Naive B cell (primary cell): Measurements from ENCODE around the gene MBNL1. TPM values are rescaled to one million over a fixed set of nuclear protein-coding genes. Genes with fewer than 3 reads are reported as not detected.
A peak's percentile ranks its signal among the peaks of the same experiment; 100 is the strongest.

Source experiments
- ATAC-seq, 2 donors: fragments of 150-1000 bp; cut with Tn5 transposase; 2 replicates each; pipeline ENCODE4 v1.10.0; 2021; ENCODE audit warnings: low read depth in 2 of 2, mild to moderate bottlenecking in 2 of 2, moderate library complexity in 2 of 2
- DNase-seq: peaks from one replicate; pipeline ENCODE4 v3.0.0; 2022
- H3K27ac Mint-ChIP-seq, 6 donors: one replicate each; pipeline ENCODE4 v1.8.0; 2020 to 2022; ENCODE audit warnings: mild to moderate bottlenecking in 6 of 6, mixed read lengths in 6 of 6, moderate library complexity in 5 of 6, inconsistent platforms in 2 of 6
- H3K27me3 Mint-ChIP-seq, 3 donors: one replicate each; pipeline ENCODE4 v1.8.0; 2021 to 2022; ENCODE audit warnings: mixed read lengths in 3 of 3, mild to moderate bottlenecking in 1 of 3
- H3K36me3 Mint-ChIP-seq, 2 donors: one replicate each; pipeline ENCODE4 v1.8.0; 2020 to 2022; ENCODE audit warnings: mixed read lengths in 2 of 2, inconsistent platforms in 1 of 2, mild to moderate bottlenecking in 1 of 2
- H3K4me1 Mint-ChIP-seq, 3 donors: one replicate each; pipeline ENCODE4 v1.8.0; 2020 to 2022; ENCODE audit warnings: mixed read lengths in 3 of 3, inconsistent platforms in 1 of 3, mild to moderate bottlenecking in 1 of 3, moderate library complexity in 1 of 3
- H3K4me3 Mint-ChIP-seq, 8 donors: one replicate each; pipeline ENCODE4 v1.8.0; 2020 to 2022; ENCODE audit warnings: mild to moderate bottlenecking in 8 of 8, mixed read lengths in 8 of 8, moderate library complexity in 8 of 8, inconsistent platforms in 2 of 8
- H3K9me3 Mint-ChIP-seq, 7 donors: one replicate each; pipeline ENCODE4 v1.8.0; 2020 to 2022; ENCODE audit warnings: mixed read lengths in 7 of 7, mild to moderate bottlenecking in 5 of 7, inconsistent platforms in 2 of 7, moderate library complexity in 1 of 7
- polyA plus RNA-seq, 6 donors: library from polyadenylated mRNA; unstranded; fragments of 300-500 nt; fragmentation: Illumina TruSeq; gene quantifications; one replicate each; pipeline ENCODE4 v1.2.3, GENCODE V29; 2021; ENCODE audit warnings: low read depth in 6 of 6

MBNL1 gene
- polyA plus RNA-seq, 6 donors from 2014 or later, result 188 to 346 (median 260) TPM

DNA sequence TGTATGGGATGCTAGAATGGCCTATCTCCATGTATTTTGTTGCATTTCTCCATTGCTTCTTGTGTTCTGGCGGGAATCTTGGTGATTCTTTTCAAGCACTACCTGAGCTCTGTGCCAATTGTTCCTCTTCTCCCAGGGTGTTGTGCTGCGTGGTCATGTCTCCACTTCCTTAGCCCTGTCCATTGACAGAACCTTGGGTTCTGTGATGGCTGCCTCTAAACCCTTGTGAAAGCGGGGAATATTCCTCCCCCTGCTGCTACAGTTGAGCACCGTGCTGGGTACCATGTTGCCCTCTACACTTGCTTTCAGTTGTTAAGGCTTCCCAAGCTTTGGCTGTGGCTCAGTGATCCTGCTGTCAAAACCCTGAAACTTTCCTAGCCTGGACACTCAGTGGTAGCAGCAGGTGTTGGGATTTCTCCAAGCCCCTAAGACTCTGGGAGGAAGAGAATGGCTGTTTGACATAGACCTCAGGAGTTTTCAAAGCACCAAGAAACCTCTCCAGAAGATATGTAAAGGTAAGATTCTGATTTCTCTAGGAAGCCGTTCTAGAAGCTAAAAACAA lies 69.5 kb downstream of the MBNL1 start:
- ATAC-seq (no peak), DNase-seq (no peak)
- no peaks in the 10 kb centered on the region for H3K27me3 Mint-ChIP-seq
- H3K9me3 Mint-ChIP-seq, result no peaks in the 10 kb centered on the region
- H3K27ac Mint-ChIP-seq, result peak overlapping the region; percentile 60 to 86 (median 76)
- H3K36me3 Mint-ChIP-seq, result peaks cover 13 to 25% of the 10 kb centered on the region in 2 donors
- H3K4me1 Mint-ChIP-seq, result peaks cover 31 to 71% (median 61%) of the 10 kb centered on the region in 3 donors
- H3K4me3 Mint-ChIP-seq, result peak overlapping the region in 2 of 8 donors; percentile 3 to 22

- no peaks in the 10 kb centered on the region for H3K27me3 Mint-ChIP-seq
- peak overlapping the region in 4 of 6 donors; percentile 7 to 80 (median 64) for H3K27ac Mint-ChIP-seq
- peak overlapping the region in 1 of 8 donors; percentile 16 for H3K4me3 Mint-ChIP-seq
- H3K36me3 Mint-ChIP-seq, result peaks cover 17 to 29% of the 10 kb centered on the region in 2 donors
- ATAC-seq (no peak), DNase-seq (no peak)
- peaks cover 28 to 62% (median 50%) of the 10 kb centered on the region in 3 donors for H3K4me1 Mint-ChIP-seq
- no peaks in the 10 kb centered on the region for H3K9me3 Mint-ChIP-seq
Measured at GRCh38 chr3:152339881-152340505, 71.3 kb downstream of the MBNL1 start.

DNA sequence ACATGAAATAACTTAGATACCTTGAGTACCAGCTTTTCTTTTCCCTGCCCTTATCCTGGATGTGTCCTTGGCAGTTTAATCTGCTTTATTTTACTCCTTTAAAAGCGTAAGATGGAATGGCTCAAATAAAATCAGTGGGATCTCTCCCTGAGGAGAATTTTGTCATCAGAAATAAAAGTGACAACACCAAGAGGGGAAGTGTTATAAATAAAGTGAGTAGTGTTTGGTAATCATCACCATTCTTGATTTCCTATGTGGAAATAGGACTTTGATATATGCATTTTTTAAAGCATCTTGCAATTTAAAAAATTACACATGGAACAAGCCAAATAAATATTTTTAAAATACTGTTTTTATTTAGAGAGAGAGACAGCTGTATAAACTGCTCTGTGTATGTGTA lies 76.5 kb downstream of the MBNL1 start:
- Mint-ChIP-seq H3K4me1 (peaks cover 5 to 28% (median 18%) of the 10 kb centered on the region in 3 donors), H3K27me3 (no peaks in the 10 kb centered on the region), H3K9me3 (no peaks in the 10 kb centered on the region), H3K27ac (peak overlapping the region in 2 of 6 donors; percentile 60 to 75), H3K36me3 (peaks cover 16 to 20% of the 10 kb centered on the region in 2 donors), H3K4me3 (no peak overlapping the region)
- no peak for DNase-seq
- ATAC-seq, result no peak

- Mint-ChIP-seq H3K27me3 (no peaks in the 10 kb centered on the region), H3K36me3 (peaks cover 16% of the 10 kb centered on the region in 2 donors), H3K4me1 (peaks cover 5 to 26% (median 17%) of the 10 kb centered on the region in 3 donors), H3K9me3 (no peaks in the 10 kb centered on the region), H3K27ac (no peak overlapping the region), H3K4me3 (no peak overlapping the region)
- DNase-seq (no peak), ATAC-seq (no peak)
Measured at GRCh38 chr3:152346058-152346457, 77.3 kb downstream of the MBNL1 start.

DNA sequence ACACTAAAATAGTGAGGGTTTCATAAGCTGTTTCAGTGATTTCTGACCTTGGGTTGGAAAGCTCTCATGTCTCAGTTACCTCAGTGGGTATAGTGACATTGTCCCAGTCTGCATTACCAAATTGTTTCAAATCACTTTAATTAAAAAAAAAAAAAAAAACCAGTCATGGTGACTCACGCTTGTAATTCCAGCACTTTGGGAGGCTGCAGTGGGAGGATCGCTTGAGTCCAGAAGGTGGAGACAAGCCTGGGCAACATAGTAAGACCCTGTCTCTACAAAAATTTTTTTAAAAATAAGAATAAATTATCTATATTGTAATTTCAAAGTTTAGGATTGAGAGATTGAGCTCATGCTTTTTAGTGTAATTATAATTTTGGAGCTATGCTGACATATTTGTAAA lies 78.0 kb downstream of the MBNL1 start:
- H3K4me3 Mint-ChIP-seq, result no peak overlapping the region
- ATAC-seq, result no peak
- no peak overlapping the region for H3K27ac Mint-ChIP-seq
- H3K36me3 Mint-ChIP-seq, result peaks cover 16% of the 10 kb centered on the region in 2 donors
- H3K27me3 Mint-ChIP-seq, result no peaks in the 10 kb centered on the region
- no peaks in the 10 kb centered on the region for H3K9me3 Mint-ChIP-seq
- H3K4me1 Mint-ChIP-seq, result peaks cover 9 to 29% (median 17%) of the 10 kb centered on the region in 3 donors
- no peak for DNase-seq

GRCh38 chr3:152348436-152349177 lies 79.9 kb downstream of the MBNL1 start:
- H3K4me1 Mint-ChIP-seq, result peaks cover 18 to 38% (median 22%) of the 10 kb centered on the region in 3 donors
- ATAC-seq, result no peak
- no peaks in the 10 kb centered on the region for H3K27me3 Mint-ChIP-seq

GRCh38 chr3:152349392-152349791 lies 80.7 kb downstream of the MBNL1 start:
- Mint-ChIP-seq H3K9me3 (no peaks in the 10 kb centered on the region), H3K4me1 (peaks cover 20 to 42% (median 26%) of the 10 kb centered on the region in 3 donors), H3K27me3 (no peaks in the 10 kb centered on the region), H3K4me3 (no peak overlapping the region), H3K36me3 (peaks cover 7 to 26% of the 10 kb centered on the region in 2 donors), H3K27ac (no peak overlapping the region)
- DNase-seq (no peak), ATAC-seq (no peak)

More at GRCh38 chr3:152348436-152349177, 79.9 kb downstream of the MBNL1 start:
- Mint-ChIP-seq H3K36me3 (peaks cover 7 to 26% of the 10 kb centered on the region in 2 donors), H3K27ac (no peak overlapping the region), H3K4me3 (no peak overlapping the region), H3K9me3 (no peaks in the 10 kb centered on the region)
- DNase-seq, result no peak

- peak; percentile 14 to 28 for ATAC-seq
- no peak overlapping the region for H3K4me3 Mint-ChIP-seq
- DNase-seq, result no peak
- H3K36me3 Mint-ChIP-seq, result peaks cover 7 to 25% of the 10 kb centered on the region in 2 donors
- H3K9me3 Mint-ChIP-seq, result no peaks in the 10 kb centered on the region
- H3K27ac Mint-ChIP-seq, result no peak overlapping the region
- H3K4me1 Mint-ChIP-seq, result peaks cover 20 to 41% (median 25%) of the 10 kb centered on the region in 3 donors
- no peaks in the 10 kb centered on the region for H3K27me3 Mint-ChIP-seq
Measured at GRCh38 chr3:152350139-152350538, 81.4 kb downstream of the MBNL1 start.

- Mint-ChIP-seq H3K9me3 (no peaks in the 10 kb centered on the region), H3K27me3 (no peaks in the 10 kb centered on the region), H3K36me3 (peaks cover 7 to 24% of the 10 kb centered on the region in 2 donors), H3K4me3 (peak overlapping the region in 1 of 8 donors; percentile 20), H3K4me1 (peaks cover 20 to 42% (median 25%) of the 10 kb centered on the region in 3 donors), H3K27ac (peak overlapping the region in 1 of 6 donors; percentile 25)
- no peak for DNase-seq
- ATAC-seq, result no peak
Measured at GRCh38 chr3:152350776-152351175, 82.0 kb downstream of the MBNL1 start.

GRCh38 chr3:152352554-152352953 lies 83.8 kb downstream of the MBNL1 start:
- Mint-ChIP-seq H3K27ac (peak overlapping the region; percentile 54 to 96 (median 86)), H3K36me3 (peaks cover 10 to 19% of the 10 kb centered on the region in 2 donors), H3K4me3 (peak overlapping the region in 5 of 8 donors; percentile 12 to 71 (median 43)), H3K9me3 (no peaks in the 10 kb centered on the region), H3K4me1 (peaks cover 25 to 54% (median 33%) of the 10 kb centered on the region in 3 donors), H3K27me3 (no peaks in the 10 kb centered on the region)
- no peak for ATAC-seq
- no peak for DNase-seq

- Mint-ChIP-seq H3K36me3 (peaks cover 15 to 20% of the 10 kb centered on the region in 2 donors), H3K9me3 (no peaks in the 10 kb centered on the region), H3K4me1 (peaks cover 33 to 60% (median 40%) of the 10 kb centered on the region in 3 donors), H3K27ac (peak overlapping the region in 4 of 6 donors; percentile 13 to 85 (median 76)), H3K4me3 (peak overlapping the region in 2 of 8 donors; percentile 21 to 70), H3K27me3 (no peaks in the 10 kb centered on the region)
- DNase-seq (peak; percentile 14), ATAC-seq (peak; percentile 70 to 77)
Measured at GRCh38 chr3:152353578-152353977, 84.8 kb downstream of the MBNL1 start.

- Mint-ChIP-seq H3K4me1 (peaks cover 45 to 68% (median 54%) of the 10 kb centered on the region in 3 donors), H3K27me3 (no peaks in the 10 kb centered on the region), H3K27ac (peak overlapping the region in 5 of 6 donors; percentile 21 to 76 (median 75)), H3K9me3 (no peaks in the 10 kb centered on the region), H3K4me3 (no peak overlapping the region), H3K36me3 (peaks cover 20 to 23% of the 10 kb centered on the region in 2 donors)
- no peak for DNase-seq
- ATAC-seq, result no peak
Measured at GRCh38 chr3:152355744-152356665, 87.3 kb downstream of the MBNL1 start.
